ENCODE results near the gene XRCC2.
A peak's percentile ranks its signal among the peaks of the same experiment; 100 is the strongest.

The XRCC2 gene

GRCh38 chr7:152615031-152615741 is 60.8 kb downstream of the XRCC2 start:
- peak; percentile 84 for DNase-seq (ENCODE audit: low spot score)

GRCh38 chr7:152608656-152609055 is 67.3 kb downstream of the XRCC2 start:
- DNase-seq (ENCODE audit: low spot score) = no peak

- no peak for DNase-seq (ENCODE audit: low spot score)
Measured at GRCh38 chr7:152608208-152608607, 67.7 kb downstream of the XRCC2 start.

- DNase-seq (ENCODE audit: low spot score) = no peak
Measured at GRCh38 chr7:152607007-152607406, 68.9 kb downstream of the XRCC2 start.

GRCh38 chr7:152602962-152603361 is 73.0 kb downstream of the XRCC2 start:
- DNase-seq (ENCODE audit: low spot score) = no peak

GRCh38 chr7:152601305-152601798 is 74.6 kb downstream of the XRCC2 start:
- no peak for DNase-seq (ENCODE audit: low spot score)

GRCh38 chr7:152600266-152600665 is 75.7 kb downstream of the XRCC2 start:
- no peak for DNase-seq (ENCODE audit: low spot score)

- DNase-seq (ENCODE audit: low spot score) = peak; percentile 24
Measured at GRCh38 chr7:152597507-152597906, 78.4 kb downstream of the XRCC2 start.

- no peak for DNase-seq (ENCODE audit: low spot score)
Measured at GRCh38 chr7:152596824-152597223, 79.1 kb downstream of the XRCC2 start.

All from D341Med (cell line).